Loucy (cell line): ENCODE data around the gene CORO2B.

Experiments
- H2AFZ ChIP-seq: fragments of 200-600 bp; sonication (generic); 2 replicates; pipeline ENCODE4 v1.6.0; 2016; ENCODE audit warnings: antibody characterized with exemption, mild to moderate bottlenecking, low read length, moderate library complexity
- H3F3A ChIP-seq: fragments of 200-600 bp; 2 replicates; pipeline ENCODE4 v1.6.0; 2016; ENCODE audit warnings: antibody characterized with exemption, low read depth, mild to moderate bottlenecking
- H3K27me3 ChIP-seq: fragments of 200-600 bp; sonication (generic); 2 replicates; pipeline ENCODE4 v1.6.1; 2014; ENCODE audit warnings: low read length, mild to moderate bottlenecking; ENCODE audit not compliant: insufficient read depth, poor library complexity, severe bottlenecking
- H3K36me3 ChIP-seq: fragments of 200-600 bp; sonication (generic); 2 replicates; pipeline ENCODE4 v1.6.1; 2016; ENCODE audit warnings: low read length; ENCODE audit not compliant: insufficient read depth
- H3K4me1 ChIP-seq: fragments of 200-600 bp; sonication (generic); 2 replicates; pipeline ENCODE4 v1.5.1; 2014; ENCODE audit warnings: low read length, mild to moderate bottlenecking; ENCODE audit not compliant: insufficient read depth, poor library complexity, severe bottlenecking
- H3K4me2 ChIP-seq: fragments of 200-600 bp; sonication (generic); 2 replicates; pipeline ENCODE4 v1.6.0; 2014; ENCODE audit warnings: antibody characterized with exemption, low read length, low read depth, mild to moderate bottlenecking; ENCODE audit not compliant: poor library complexity, severe bottlenecking
- H3K4me3 ChIP-seq: fragments of 200-600 bp; sonication (generic); 2 replicates; pipeline ENCODE4 v1.5.1; 2014; ENCODE audit warnings: low read length, mild to moderate bottlenecking, mixed read lengths; ENCODE audit not compliant: poor library complexity, severe bottlenecking
- H3K79me2 ChIP-seq: fragments of 200-600 bp; sonication (generic); 2 replicates; pipeline ENCODE4 v1.6.1; 2014; ENCODE audit warnings: low read length; ENCODE audit not compliant: insufficient read depth
- H3K9ac ChIP-seq: fragments of 200-600 bp; sonication (generic); 2 replicates; pipeline ENCODE4 v1.6.0; 2014; ENCODE audit warnings: mild to moderate bottlenecking, low read depth, low read length, moderate library complexity; ENCODE audit not compliant: poor library complexity, severe bottlenecking
- H3K9me2 ChIP-seq: fragments of 200-600 bp; sonication (generic); replicated peaks from 2 replicates; pipeline ENCODE4 v1.6.1; 2016; ENCODE audit warnings: low read depth, low read length, mixed read lengths
- H3K9me3 ChIP-seq: fragments of 200-600 bp; sonication (generic); 2 replicates; pipeline ENCODE4 v1.6.1; 2014; ENCODE audit warnings: mild to moderate bottlenecking, antibody characterized with exemption, low read length, low read depth; ENCODE audit not compliant: insufficient read depth
- H4K20me1 ChIP-seq: fragments of 200-600 bp; sonication (generic); 2 replicates; pipeline ENCODE4 v1.6.0; 2014; ENCODE audit warnings: antibody characterized with exemption, low read length, mild to moderate bottlenecking; ENCODE audit not compliant: insufficient read depth, poor library complexity, severe bottlenecking
- CTCF ChIP-seq: fragments of 200-600 bp; sonication (generic); conservative IDR thresholded peaks from 2 replicates; pipeline ENCODE4 v1.5.1; 2014; ENCODE audit warnings: mild to moderate bottlenecking, antibody characterized with exemption, low read length
- EZH2phosphoT487 ChIP-seq: fragments of 200-600 bp; IDR thresholded peaks from 2 replicates; pipeline ENCODE4 v1.6.1; 2018; ENCODE audit warnings: antibody characterized with exemption, mild to moderate bottlenecking, moderate library complexity, borderline replicate concordance

The CORO2B gene

DNA sequence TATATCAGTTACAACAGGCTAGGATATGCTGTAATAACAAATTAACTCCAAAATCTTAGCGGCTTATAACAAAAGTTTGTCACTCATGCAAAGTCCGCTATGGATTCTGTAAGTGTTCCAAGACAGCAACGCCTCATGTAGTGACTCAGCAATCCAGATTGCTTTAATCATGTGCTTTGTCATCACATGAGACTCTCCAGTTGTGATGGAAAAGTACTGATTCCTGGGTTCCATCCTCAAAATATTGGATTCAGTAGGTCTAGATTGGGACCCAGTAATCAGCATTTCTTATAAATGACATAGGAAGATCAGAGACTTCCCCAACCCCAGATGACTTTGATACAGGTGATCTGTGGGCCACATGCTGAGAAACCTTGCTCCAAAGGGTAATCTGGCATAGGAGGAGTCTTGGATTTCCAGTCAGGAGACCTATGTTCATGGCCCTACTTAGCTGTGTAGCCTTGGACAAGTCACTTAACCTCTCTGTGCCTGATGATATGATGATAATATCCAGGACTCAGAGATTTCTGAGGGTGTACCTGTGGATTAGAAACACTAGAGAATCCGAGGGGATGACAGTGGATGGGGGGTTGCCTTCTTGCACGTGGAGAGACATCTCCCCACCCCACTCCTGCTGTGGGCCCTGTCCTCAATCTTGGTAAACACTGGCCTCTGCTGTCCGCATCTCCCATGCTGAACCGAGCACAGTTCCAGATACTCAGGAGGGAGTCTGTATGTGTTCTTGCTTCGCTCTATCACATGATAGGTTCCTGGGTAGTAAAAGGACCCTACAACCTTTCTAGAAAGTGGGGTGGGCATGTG is 65.5 kb downstream of the CORO2B start:
- TF ChIP-seq CTCF (no peak), EZH2phosphoT487 (no peak)

DNA sequence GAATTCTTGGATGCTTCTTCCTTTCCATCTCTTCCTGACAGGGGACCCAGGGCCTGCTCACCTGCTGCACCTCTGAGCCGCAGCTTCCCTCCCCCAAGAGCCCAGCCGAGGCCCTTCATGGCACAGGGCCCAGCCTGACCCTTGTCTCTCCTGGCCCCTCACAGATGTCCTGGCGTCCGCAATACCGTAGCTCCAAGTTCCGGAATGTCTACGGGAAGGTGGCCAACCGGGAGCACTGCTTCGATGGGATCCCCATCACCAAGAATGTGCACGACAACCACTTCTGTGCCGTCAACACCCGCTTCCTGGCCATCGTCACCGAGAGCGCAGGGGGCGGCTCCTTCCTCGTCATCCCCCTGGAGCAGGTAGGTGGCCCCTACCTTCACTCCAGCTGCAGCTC is 66.2 kb downstream of the CORO2B start:
- H3K9ac ChIP-seq = no peak overlapping the region
- no peaks in the 10 kb centered on the region for H3K9me3 ChIP-seq
- no peaks in the 10 kb centered on the region for H3K36me3 ChIP-seq
- H3K4me1 ChIP-seq = no peaks in the 10 kb centered on the region
- H3K4me2 ChIP-seq = no peak overlapping the region
- no peaks in the 10 kb centered on the region for H4K20me1 ChIP-seq
- H3K27me3 ChIP-seq = no peaks in the 10 kb centered on the region
- no peak overlapping the region for H2AFZ ChIP-seq
- H3K9me2 ChIP-seq = no peaks in the 10 kb centered on the region
- H3K79me2 ChIP-seq = no peaks in the 10 kb centered on the region
- no peak overlapping the region for H3K4me3 ChIP-seq
- no peaks in the 10 kb centered on the region for H3F3A ChIP-seq
- TF ChIP-seq CTCF (no peak), EZH2phosphoT487 (no peak)

More for the DNA sequence above, 65.5 kb downstream of the CORO2B start:
- Histone ChIP-seq H3K36me3 (no peaks in the 10 kb centered on the region), H3K4me3 (no peak overlapping the region), H3K4me1 (no peaks in the 10 kb centered on the region), H3K9me2 (no peaks in the 10 kb centered on the region), H4K20me1 (no peaks in the 10 kb centered on the region), H3K9me3 (no peaks in the 10 kb centered on the region), H3K4me2 (no peak overlapping the region), H3K79me2 (no peaks in the 10 kb centered on the region), H3K9ac (no peak overlapping the region), H3K27me3 (no peaks in the 10 kb centered on the region), H2AFZ (no peak overlapping the region), H3F3A (no peaks in the 10 kb centered on the region)

DNA sequence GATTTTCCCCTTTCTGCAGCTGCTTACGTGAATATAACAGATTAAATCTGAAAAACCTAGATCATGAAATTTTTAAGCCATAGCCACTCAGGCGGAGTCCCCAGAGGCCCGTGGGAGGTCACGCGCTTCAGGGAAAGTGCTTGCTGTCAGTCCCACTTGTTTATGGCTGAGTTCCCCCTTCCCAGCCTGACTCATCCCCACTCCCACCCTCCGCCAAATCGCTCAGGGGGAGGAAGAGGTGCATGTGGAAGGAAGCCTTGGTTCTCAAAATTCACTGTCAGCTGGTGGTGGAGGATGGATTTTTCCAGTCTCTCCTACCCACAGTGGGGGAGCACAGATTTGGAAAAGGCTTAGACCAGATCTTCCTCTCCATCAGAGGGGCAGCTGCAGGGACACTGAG is 67.4 kb downstream of the CORO2B start:
- H3K4me3 ChIP-seq = no peak overlapping the region
- no peaks in the 10 kb centered on the region for H3K9me2 ChIP-seq
- no peak overlapping the region for H3K4me2 ChIP-seq
- no peaks in the 10 kb centered on the region for H3K79me2 ChIP-seq
- no peak overlapping the region for H2AFZ ChIP-seq
- no peak overlapping the region for H3K9ac ChIP-seq
- no peaks in the 10 kb centered on the region for H3K9me3 ChIP-seq
- no peaks in the 10 kb centered on the region for H4K20me1 ChIP-seq
- no peaks in the 10 kb centered on the region for H3K27me3 ChIP-seq
- H3F3A ChIP-seq = no peaks in the 10 kb centered on the region
- H3K36me3 ChIP-seq = no peaks in the 10 kb centered on the region
- H3K4me1 ChIP-seq = no peaks in the 10 kb centered on the region
- TF ChIP-seq CTCF = no peak
- no peak for TF ChIP-seq EZH2phosphoT487
